ENCODE data around the gene ARHGAP26. TPM values are rescaled to one million over a fixed set of nuclear protein-coding genes. Genes with fewer than 3 reads are reported as not detected.

The ARHGAP26 gene
- total RNA-seq, 1 donor from 2014 or later, result 8.9 TPM

- H3K36me3 Mint-ChIP-seq, result no peaks in the 10 kb centered on the region
- H3K27me3 Mint-ChIP-seq (ENCODE audit: low read depth), result no peaks in the 10 kb centered on the region
- no peaks in the 10 kb centered on the region for H3K9me3 Mint-ChIP-seq
- no peak overlapping the region for H3K4me3 Mint-ChIP-seq
- H3K4me1 Mint-ChIP-seq, result peaks cover 39% of the 10 kb centered on the region
- H3K27ac Mint-ChIP-seq, result no peak overlapping the region
- DNase-seq (ENCODE audit: low spot score in 2 of 2, unreplicated experiment in 2 of 2), result no peak
- no peak for TF ChIP-seq CTCF (IDR thresholded peaks at IDR 0.05; ENCODE audit: unreplicated experiment)
Observed at GRCh38 chr5:143208781-143209510, 438.8 kb downstream of the ARHGAP26 start.

GRCh38 chr5:143209881-143210395 lies 439.8 kb downstream of the ARHGAP26 start:
- no peak overlapping the region for H3K27ac Mint-ChIP-seq
- H3K4me3 Mint-ChIP-seq, result no peak overlapping the region
- no peak for DNase-seq (ENCODE audit: low spot score in 2 of 2, unreplicated experiment in 2 of 2)
- no peaks in the 10 kb centered on the region for H3K9me3 Mint-ChIP-seq
- no peak for TF ChIP-seq CTCF (IDR thresholded peaks at IDR 0.05; ENCODE audit: unreplicated experiment)
- no peaks in the 10 kb centered on the region for H3K27me3 Mint-ChIP-seq (ENCODE audit: low read depth)
- no peaks in the 10 kb centered on the region for H3K36me3 Mint-ChIP-seq
- peaks cover 47% of the 10 kb centered on the region for H3K4me1 Mint-ChIP-seq

GRCh38 chr5:143210576-143210975 lies 440.4 kb downstream of the ARHGAP26 start:
- Mint-ChIP-seq H3K27me3 (ENCODE audit: low read depth) (no peaks in the 10 kb centered on the region), H3K4me3 (no peak overlapping the region), H3K36me3 (no peaks in the 10 kb centered on the region), H3K27ac (no peak overlapping the region), H3K4me1 (peaks cover 53% of the 10 kb centered on the region), H3K9me3 (no peaks in the 10 kb centered on the region)
- no peak for DNase-seq (ENCODE audit: low spot score in 2 of 2, unreplicated experiment in 2 of 2)
- no peak for TF ChIP-seq CTCF (IDR thresholded peaks at IDR 0.05; ENCODE audit: unreplicated experiment)

GRCh38 chr5:143212261-143212660 lies 442.1 kb downstream of the ARHGAP26 start:
- H3K4me1 Mint-ChIP-seq, result peaks cover 44% of the 10 kb centered on the region
- TF ChIP-seq CTCF (IDR thresholded peaks at IDR 0.05; ENCODE audit: unreplicated experiment), result no peak
- H3K27ac Mint-ChIP-seq, result no peak overlapping the region

GRCh38 chr5:143213231-143213850 lies 443.2 kb downstream of the ARHGAP26 start:
- Mint-ChIP-seq H3K27ac (peak overlapping the region; percentile 43), H3K4me1 (peaks cover 40% of the 10 kb centered on the region), H3K36me3 (no peaks in the 10 kb centered on the region), H3K27me3 (ENCODE audit: low read depth) (no peaks in the 10 kb centered on the region), H3K4me3 (no peak overlapping the region), H3K9me3 (no peaks in the 10 kb centered on the region)
- DNase-seq (ENCODE audit: low spot score in 2 of 2, unreplicated experiment in 2 of 2), result no peak
- TF ChIP-seq CTCF (IDR thresholded peaks at IDR 0.05; ENCODE audit: unreplicated experiment), result no peak

More at GRCh38 chr5:143212261-143212660, 442.1 kb downstream of the ARHGAP26 start:
- no peak overlapping the region for H3K4me3 Mint-ChIP-seq
- no peak for DNase-seq (ENCODE audit: low spot score in 2 of 2, unreplicated experiment in 2 of 2)
- H3K9me3 Mint-ChIP-seq, result no peaks in the 10 kb centered on the region
- H3K27me3 Mint-ChIP-seq (ENCODE audit: low read depth), result no peaks in the 10 kb centered on the region
- no peaks in the 10 kb centered on the region for H3K36me3 Mint-ChIP-seq

All from mesothelial cell of epicardium (in vitro differentiated cells).